Astrocyte of the spinal cord (primary cell): ENCODE data around the gene TNIK.
"Not testable (repeated sequence)": the region's sequence is repeated elsewhere in the genome, so short reads cannot be mapped to it uniquely, and the experiment has no call there.

ENCODE experiments used
- DNase-seq: peaks from one replicate; pipeline ENCODE4 v3.0.0; 2011; ENCODE audit warnings: low read depth, low spot score
- H3K4me3 ChIP-seq: 2 replicates; pipeline ENCODE4 v1.5.1; 2011; ENCODE audit warnings: low read depth, mild to moderate bottlenecking, low read length, moderate library complexity
- CTCF ChIP-seq: IDR thresholded peaks from 2 replicates; pipeline ENCODE4 v1.5.1; 2012; ENCODE audit warnings: low read depth, mild to moderate bottlenecking, low read length, inconsistent platforms
- in situ Hi-C: cut with HindIII; loops from 2 replicates; pipeline ENCODE4 v1.10.0; 2017; ENCODE audit warnings: low sequenced_read_pairs

Gene TNIK

DNA sequence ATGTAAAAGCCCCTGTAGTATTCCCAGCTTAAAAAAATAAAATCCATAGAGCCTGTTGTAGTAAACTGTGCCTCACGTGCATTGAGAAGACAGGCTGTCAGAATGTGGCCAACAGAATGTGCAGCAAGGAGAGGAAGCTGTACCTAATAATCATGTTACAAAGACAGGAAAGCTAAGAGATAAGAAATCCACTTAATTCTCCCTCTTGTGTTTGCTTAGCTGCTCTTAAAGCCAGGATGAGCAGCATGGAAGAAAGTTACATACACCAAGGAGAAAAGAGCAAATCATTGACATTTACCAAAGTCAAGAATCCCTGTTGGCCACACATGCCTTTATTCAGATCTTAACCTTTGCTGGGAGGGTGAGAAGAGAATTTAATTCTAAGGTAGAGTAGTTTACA lies 85.9 kb downstream of the TNIK start:
- in situ Hi-C loops: no loop called here
- DNase-seq: no peak
- TF ChIP-seq CTCF: no peak

GRCh38 chr3:171373711-171374110 lies 86.5 kb downstream of the TNIK start:
- DNase-seq: no peak
- in situ Hi-C loops: no loop called here
- no peak for TF ChIP-seq CTCF
- H3K4me3 ChIP-seq: no peak overlapping the region

More for the DNA sequence above, 85.9 kb downstream of the TNIK start:
- H3K4me3 ChIP-seq: no peak overlapping the region

- DNase-seq: no peak
- in situ Hi-C loops: no loop called here
- no peak overlapping the region for H3K4me3 ChIP-seq
- no peak for TF ChIP-seq CTCF
Measured at GRCh38 chr3:171372694-171373093, 87.5 kb downstream of the TNIK start.

DNA sequence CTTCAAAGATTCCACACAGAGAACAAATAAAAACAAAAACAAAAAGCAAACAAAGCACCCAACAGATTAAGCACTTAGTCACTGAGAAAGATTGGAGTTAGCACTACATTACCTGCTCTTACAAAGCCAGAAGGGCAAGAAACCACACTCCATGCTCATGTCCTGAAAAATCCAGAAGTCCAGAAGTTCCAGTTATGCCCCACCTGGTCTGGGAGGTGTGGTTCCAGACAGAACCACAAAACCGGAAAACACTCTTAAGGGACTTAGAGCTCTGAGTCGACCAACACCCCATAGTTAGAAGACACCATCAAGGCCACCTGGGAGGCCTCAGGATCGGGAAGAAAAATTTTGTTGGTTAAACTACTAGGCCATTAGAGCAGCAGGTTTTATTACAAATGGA lies 88.9 kb downstream of the TNIK start:
- in situ Hi-C loops: no loop called here
- no peak overlapping the region for H3K4me3 ChIP-seq
- TF ChIP-seq CTCF: no peak
- no peak for DNase-seq

GRCh38 chr3:171369156-171369555 lies 91.0 kb downstream of the TNIK start:
- no peak overlapping the region for H3K4me3 ChIP-seq
- DNase-seq: no peak
- TF ChIP-seq CTCF: no peak
- in situ Hi-C loops: no loop called here

GRCh38 chr3:171366738-171367137 lies 93.5 kb downstream of the TNIK start:
- in situ Hi-C loops, DNase-seq, H3K4me3 ChIP-seq: not testable (repeated sequence)

DNA sequence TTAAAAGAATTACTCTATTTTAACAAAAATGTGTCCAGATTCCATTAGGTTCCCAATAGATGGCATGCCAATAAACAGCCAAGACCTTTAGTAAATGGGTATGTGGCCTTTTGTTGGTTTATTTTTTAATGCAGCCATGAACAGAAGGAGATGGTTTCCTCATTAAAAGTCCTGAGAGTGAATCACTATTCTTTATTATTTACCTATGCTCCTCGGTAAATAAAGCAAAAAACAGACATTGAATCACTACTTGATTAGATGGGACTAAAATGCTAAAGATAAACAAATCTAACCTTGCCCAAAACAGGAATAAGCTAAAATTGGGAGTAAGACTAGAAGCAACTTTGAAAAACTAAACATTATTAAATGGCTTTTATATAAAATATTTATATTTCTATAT lies 94.2 kb downstream of the TNIK start:
- H3K4me3 ChIP-seq: no peak overlapping the region
- no peak for TF ChIP-seq CTCF
- no peak for DNase-seq
- in situ Hi-C loops: no loop called here
